Right lobe of liver (tissue), 4 donors: ENCODE results near the gene VPS36.

Source experiments
- POLR2A ChIP-seq: fragments of 450-650 bp; IDR thresholded peaks from one replicate; pipeline ENCODE4 v1.6.1; 2017; ENCODE audit warnings: antibody characterized with exemption, mild to moderate bottlenecking
- TF ChIP-seq, protein P1 (sequence below), 4 donors: fragments of 200-600 bp in 3 of 4; fragments of 450-650 bp in 1 of 4; IDR thresholded peaks; one replicate each; pipeline versions ENCODE4 v1.5.1 to v1.8.0; 2016 to 2022; ENCODE audit warnings: antibody characterized with exemption in 4 of 4, mild to moderate bottlenecking in 2 of 4
- donor health status: DM: no; HTN: no; CAD: no.
- donor health status: DM: no; HTN: no; CAD: no.
- donor health status: DM: no; HTN: yes; CAD: no.

DNA sequence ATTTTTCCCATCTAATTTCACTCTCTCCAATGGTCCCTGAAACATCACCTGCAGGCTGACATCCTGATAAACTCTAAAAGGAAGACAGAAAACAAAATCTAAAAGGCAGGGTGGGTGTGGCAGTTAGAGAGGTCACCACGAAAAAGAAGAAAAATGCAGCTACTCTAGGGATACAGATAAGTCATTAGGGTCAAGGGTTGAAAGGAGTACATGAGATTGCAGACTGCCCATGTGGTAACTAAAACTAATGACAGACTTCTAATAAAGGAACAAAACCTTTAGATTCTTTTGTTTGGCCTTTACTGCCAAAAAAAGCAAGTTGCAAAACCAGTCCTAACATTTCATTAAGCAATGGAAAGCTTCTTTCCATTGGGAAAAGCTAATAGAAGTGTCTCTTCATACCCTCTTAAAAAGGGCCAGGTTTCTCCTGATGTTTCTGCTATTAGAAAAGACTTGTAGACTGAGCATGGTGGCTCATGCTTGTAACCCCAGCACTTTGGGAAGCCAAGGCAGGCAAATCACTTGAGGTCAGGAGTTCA is 75.5 kb downstream of the VPS36 start:
- TF ChIP-seq, protein P1, sequence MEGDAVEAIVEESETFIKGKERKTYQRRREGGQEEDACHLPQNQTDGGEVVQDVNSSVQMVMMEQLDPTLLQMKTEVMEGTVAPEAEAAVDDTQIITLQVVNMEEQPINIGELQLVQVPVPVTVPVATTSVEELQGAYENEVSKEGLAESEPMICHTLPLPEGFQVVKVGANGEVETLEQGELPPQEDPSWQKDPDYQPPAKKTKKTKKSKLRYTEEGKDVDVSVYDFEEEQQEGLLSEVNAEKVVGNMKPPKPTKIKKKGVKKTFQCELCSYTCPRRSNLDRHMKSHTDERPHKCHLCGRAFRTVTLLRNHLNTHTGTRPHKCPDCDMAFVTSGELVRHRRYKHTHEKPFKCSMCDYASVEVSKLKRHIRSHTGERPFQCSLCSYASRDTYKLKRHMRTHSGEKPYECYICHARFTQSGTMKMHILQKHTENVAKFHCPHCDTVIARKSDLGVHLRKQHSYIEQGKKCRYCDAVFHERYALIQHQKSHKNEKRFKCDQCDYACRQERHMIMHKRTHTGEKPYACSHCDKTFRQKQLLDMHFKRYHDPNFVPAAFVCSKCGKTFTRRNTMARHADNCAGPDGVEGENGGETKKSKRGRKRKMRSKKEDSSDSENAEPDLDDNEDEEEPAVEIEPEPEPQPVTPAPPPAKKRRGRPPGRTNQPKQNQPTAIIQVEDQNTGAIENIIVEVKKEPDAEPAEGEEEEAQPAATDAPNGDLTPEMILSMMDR (IDR thresholded peaks at IDR 0.05) = no peak
- TF ChIP-seq POLR2A = no peak
